Neural progenitor cell (in vitro differentiated cells): ENCODE results near the gene GALNT13. TPM values are rescaled to one million over a fixed set of nuclear protein-coding genes. Genes with fewer than 3 reads are reported as not detected.

Source experiments
- DNase-seq: peaks from one replicate; pipeline ENCODE4 v3.0.0-alpha.2; 2016; ENCODE audit warnings: low spot score
- H2AFZ ChIP-seq: fragments of 200-600 bp; sonication (generic); replicated peaks from 2 replicates; pipeline ENCODE4 v1.6.1; 2016; ENCODE audit warnings: antibody characterized with exemption
- H3F3A ChIP-seq: fragments of 200-600 bp; sonication (generic); 2 replicates; pipeline ENCODE4 v1.6.1; 2016; ENCODE audit warnings: antibody characterized with exemption, low read depth
- H3K27ac ChIP-seq: fragments of 200-600 bp; sonication (generic); 2 replicates; pipeline ENCODE4 v1.5.1; 2016; ENCODE audit warnings: mild to moderate bottlenecking
- H3K27me3 ChIP-seq: fragments of 200-600 bp; sonication (generic); 2 replicates; pipeline ENCODE4 v1.6.1; 2016; ENCODE audit warnings: mild to moderate bottlenecking, moderate library complexity
- H3K36me3 ChIP-seq: fragments of 200-600 bp; sonication (generic); 2 replicates; pipeline ENCODE4 v1.5.1; 2016
- H3K4me1 ChIP-seq: fragments of 200-600 bp; sonication (generic); 2 replicates; pipeline ENCODE4 v1.6.1; 2016; ENCODE audit warnings: mixed run types
- H3K4me2 ChIP-seq: fragments of 200-600 bp; sonication (generic); 2 replicates; pipeline ENCODE4 v1.6.1; 2016
- H3K4me3 ChIP-seq: fragments of 200-600 bp; sonication (generic); 2 replicates; pipeline ENCODE4 v1.5.1; 2016
- H3K79me2 ChIP-seq: fragments of 200-600 bp; sonication (generic); 2 replicates; pipeline ENCODE4 v1.6.1; 2016; ENCODE audit warnings: low read depth
- H3K9ac ChIP-seq: fragments of 200-600 bp; sonication (generic); 2 replicates; pipeline ENCODE4 v1.6.1; 2016
- H3K9me3 ChIP-seq: fragments of 200-600 bp; sonication (generic); 2 replicates; pipeline ENCODE4 v1.5.1; 2016; ENCODE audit warnings: low read depth
- H4K20me1 ChIP-seq: fragments of 200-600 bp; sonication (generic); 2 replicates; pipeline ENCODE4 v1.6.1; 2016; ENCODE audit warnings: low read depth
- H3K27ac Mint-ChIP-seq: 3 replicates; pipeline ENCODE4 v1.8.0; 2021; ENCODE audit warnings: mixed read lengths
- H3K27me3 Mint-ChIP-seq: 2 replicates; pipeline ENCODE4 v1.8.0; 2022; ENCODE audit warnings: low read depth, mild to moderate bottlenecking, inconsistent platforms, moderate library complexity, mixed read lengths; ENCODE audit not compliant: insufficient read depth
- H3K36me3 Mint-ChIP-seq: 3 replicates; pipeline ENCODE4 v1.8.0; 2021; ENCODE audit warnings: mixed read lengths
- H3K4me1 Mint-ChIP-seq: 3 replicates; pipeline ENCODE4 v1.8.0; 2021; ENCODE audit warnings: mixed read lengths
- H3K4me3 Mint-ChIP-seq: 3 replicates; pipeline ENCODE4 v1.8.0; 2021; ENCODE audit warnings: mild to moderate bottlenecking, moderate library complexity, mixed read lengths
- H3K9me3 Mint-ChIP-seq: 3 replicates; pipeline ENCODE4 v1.8.0; 2020; ENCODE audit warnings: mixed read lengths
- EZH2 ChIP-seq: fragments of 200-600 bp; sonication (generic); IDR thresholded peaks from 2 replicates; pipeline ENCODE4 v1.6.1; 2017; ENCODE audit warnings: antibody characterized with exemption, mild to moderate bottlenecking, moderate library complexity
- EZH2phosphoT487 ChIP-seq: fragments of 200-600 bp; sonication (generic); IDR thresholded peaks from 2 replicates; pipeline ENCODE4 v1.6.1; 2017; ENCODE audit warnings: antibody characterized with exemption
- total RNA-seq: library from RNA; depleted of rRNA; stranded (reverse); fragments of >200 nt; gene quantifications from 2 replicates; pipeline ENCODE4 v1.2.3, GENCODE V29; 2015; ENCODE audit warnings: low replicate concordance
- TF ChIP-seq, protein P1 (sequence below): fragments of 200-600 bp; sonication (generic); IDR thresholded peaks from 2 replicates; pipeline ENCODE4 v1.5.1; 2017; ENCODE audit warnings: antibody characterized with exemption, mild to moderate bottlenecking

The GALNT13 gene
- total RNA-seq, 1 donor from 2014 or later, result 5.9 TPM

DNA sequence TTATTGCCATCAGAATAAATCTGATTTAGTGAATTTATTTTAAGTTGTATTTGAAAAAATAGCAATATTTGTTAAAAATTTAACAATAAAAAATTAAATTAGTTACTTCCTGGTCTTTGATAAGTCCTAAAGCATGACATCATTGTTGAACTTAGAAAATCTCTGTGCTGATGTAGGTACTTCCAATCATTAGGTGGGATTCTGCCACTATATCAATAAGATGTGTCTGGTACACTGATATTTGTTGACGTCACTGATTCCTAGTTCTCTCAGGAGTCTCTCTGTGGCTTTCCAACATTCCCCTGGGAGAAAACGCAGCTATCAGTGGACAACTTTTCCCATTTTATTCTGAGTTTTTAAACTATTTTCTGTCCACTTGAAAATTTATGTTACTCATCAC lies 143.5 kb downstream of the GALNT13 start:
- no peak overlapping the region for H3K4me2 ChIP-seq
- Mint-ChIP-seq H3K9me3 (peaks cover 6% of the 10 kb centered on the region), H3K4me1 (no peaks in the 10 kb centered on the region), H3K27ac (no peak overlapping the region), H3K27me3 (no peaks in the 10 kb centered on the region), H3K4me3 (no peak overlapping the region), H3K36me3 (peaks cover 2% of the 10 kb centered on the region)
- TF ChIP-seq, protein P1, sequence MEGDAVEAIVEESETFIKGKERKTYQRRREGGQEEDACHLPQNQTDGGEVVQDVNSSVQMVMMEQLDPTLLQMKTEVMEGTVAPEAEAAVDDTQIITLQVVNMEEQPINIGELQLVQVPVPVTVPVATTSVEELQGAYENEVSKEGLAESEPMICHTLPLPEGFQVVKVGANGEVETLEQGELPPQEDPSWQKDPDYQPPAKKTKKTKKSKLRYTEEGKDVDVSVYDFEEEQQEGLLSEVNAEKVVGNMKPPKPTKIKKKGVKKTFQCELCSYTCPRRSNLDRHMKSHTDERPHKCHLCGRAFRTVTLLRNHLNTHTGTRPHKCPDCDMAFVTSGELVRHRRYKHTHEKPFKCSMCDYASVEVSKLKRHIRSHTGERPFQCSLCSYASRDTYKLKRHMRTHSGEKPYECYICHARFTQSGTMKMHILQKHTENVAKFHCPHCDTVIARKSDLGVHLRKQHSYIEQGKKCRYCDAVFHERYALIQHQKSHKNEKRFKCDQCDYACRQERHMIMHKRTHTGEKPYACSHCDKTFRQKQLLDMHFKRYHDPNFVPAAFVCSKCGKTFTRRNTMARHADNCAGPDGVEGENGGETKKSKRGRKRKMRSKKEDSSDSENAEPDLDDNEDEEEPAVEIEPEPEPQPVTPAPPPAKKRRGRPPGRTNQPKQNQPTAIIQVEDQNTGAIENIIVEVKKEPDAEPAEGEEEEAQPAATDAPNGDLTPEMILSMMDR, result no peak
- no peak for TF ChIP-seq EZH2
- no peak for TF ChIP-seq EZH2phosphoT487
- H3K4me3 ChIP-seq, result no peak overlapping the region
- no peaks in the 10 kb centered on the region for H3K27me3 ChIP-seq
- no peak overlapping the region for H3K9ac ChIP-seq
- no peaks in the 10 kb centered on the region for H3K9me3 ChIP-seq
- H2AFZ ChIP-seq, result no peak overlapping the region
- no peaks in the 10 kb centered on the region for H3K79me2 ChIP-seq
- no peaks in the 10 kb centered on the region for H3K36me3 ChIP-seq
- no peak overlapping the region for H3K27ac ChIP-seq
- H3K4me1 ChIP-seq, result no peaks in the 10 kb centered on the region
- H3F3A ChIP-seq, result no peaks in the 10 kb centered on the region
- no peaks in the 10 kb centered on the region for H4K20me1 ChIP-seq
- no peak for DNase-seq

DNA sequence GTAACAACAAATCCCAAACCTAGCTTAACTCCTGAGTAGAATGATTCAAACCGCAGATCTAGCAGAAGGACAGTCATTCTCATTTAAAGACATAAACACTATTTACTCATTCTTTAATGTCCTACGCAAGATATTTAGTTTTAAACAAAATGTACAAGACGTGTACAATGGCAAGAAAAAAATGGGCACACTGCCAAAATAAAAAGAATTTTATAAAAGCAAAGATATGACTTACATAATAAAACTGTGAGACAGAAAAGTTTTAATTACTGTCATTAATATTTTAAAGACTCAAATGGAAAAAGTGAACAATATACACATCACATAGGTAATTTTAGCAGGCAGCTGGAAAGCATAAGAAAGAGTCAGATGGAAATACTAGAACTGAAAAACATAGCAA lies 157.8 kb downstream of the GALNT13 start:
- H3K27ac Mint-ChIP-seq, result no peak overlapping the region
- H3K4me1 Mint-ChIP-seq, result no peaks in the 10 kb centered on the region
- TF ChIP-seq EZH2phosphoT487 (no peak), EZH2 (no peak)
- TF ChIP-seq, protein P1, result no peak
- Histone ChIP-seq H3K9ac (no peak overlapping the region), H3K4me2 (no peak overlapping the region), H3K36me3 (no peaks in the 10 kb centered on the region), H3K9me3 (no peaks in the 10 kb centered on the region), H3K27ac (no peak overlapping the region), H4K20me1 (no peaks in the 10 kb centered on the region), H3K79me2 (no peaks in the 10 kb centered on the region), H3K27me3 (no peaks in the 10 kb centered on the region), H2AFZ (no peak overlapping the region), H3K4me1 (no peaks in the 10 kb centered on the region), H3F3A (no peaks in the 10 kb centered on the region), H3K4me3 (no peak overlapping the region)
- H3K4me3 Mint-ChIP-seq, result no peak overlapping the region
- no peaks in the 10 kb centered on the region for H3K27me3 Mint-ChIP-seq
- H3K36me3 Mint-ChIP-seq, result no peaks in the 10 kb centered on the region
- no peaks in the 10 kb centered on the region for H3K9me3 Mint-ChIP-seq
- DNase-seq, result no peak

DNA sequence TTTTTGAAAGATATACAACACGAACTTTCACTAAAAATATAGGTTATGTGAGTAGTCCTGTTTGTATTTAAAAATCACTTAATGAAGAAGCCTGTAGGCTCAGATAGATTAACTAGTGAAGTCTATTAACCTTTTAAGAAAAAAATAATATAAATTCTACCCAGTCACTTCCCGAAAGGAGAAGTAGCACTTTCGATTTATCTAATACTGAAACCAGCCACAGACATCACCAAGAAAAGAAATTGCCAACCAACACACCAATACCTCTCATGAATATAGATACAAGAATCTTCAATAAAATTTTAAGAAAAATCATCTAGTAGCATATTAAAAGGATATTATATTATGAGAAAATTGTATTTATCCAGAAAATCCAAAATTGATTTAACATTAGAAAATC lies 160.5 kb downstream of the GALNT13 start:
- Histone ChIP-seq H3K27me3 (no peaks in the 10 kb centered on the region), H3K79me2 (no peaks in the 10 kb centered on the region), H2AFZ (no peak overlapping the region), H3K9me3 (no peaks in the 10 kb centered on the region), H3K27ac (no peak overlapping the region), H4K20me1 (no peaks in the 10 kb centered on the region), H3K9ac (no peak overlapping the region), H3K4me3 (no peak overlapping the region), H3K4me1 (no peaks in the 10 kb centered on the region), H3F3A (no peaks in the 10 kb centered on the region), H3K4me2 (no peak overlapping the region), H3K36me3 (no peaks in the 10 kb centered on the region)
- H3K27me3 Mint-ChIP-seq, result no peaks in the 10 kb centered on the region
- no peak overlapping the region for H3K4me3 Mint-ChIP-seq
- no peak for DNase-seq
- H3K27ac Mint-ChIP-seq, result no peak overlapping the region
- no peaks in the 10 kb centered on the region for H3K4me1 Mint-ChIP-seq
- H3K36me3 Mint-ChIP-seq, result no peaks in the 10 kb centered on the region
- TF ChIP-seq, protein P1, result no peak
- TF ChIP-seq EZH2, result no peak
- TF ChIP-seq EZH2phosphoT487, result no peak
- no peaks in the 10 kb centered on the region for H3K9me3 Mint-ChIP-seq

DNA sequence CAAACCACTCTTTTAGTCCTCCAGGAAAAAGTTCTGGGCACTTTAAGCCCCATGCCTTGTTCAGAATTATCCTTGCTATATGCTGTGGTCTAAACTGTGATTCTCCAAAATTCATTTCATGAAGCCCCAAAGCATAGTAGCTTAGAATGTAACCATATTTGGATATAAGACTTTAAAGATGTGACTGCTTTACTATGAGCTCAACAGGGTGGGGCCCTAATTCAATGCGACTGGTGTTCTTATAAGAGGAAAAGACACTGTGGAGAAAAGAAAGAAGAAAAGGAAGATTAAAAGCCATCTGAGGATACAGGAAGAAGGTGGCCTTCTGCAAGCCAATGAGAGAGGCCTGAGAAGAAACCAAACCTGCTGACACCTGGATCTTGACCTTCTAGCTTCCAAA lies 174.8 kb downstream of the GALNT13 start:
- no peak overlapping the region for H3K27ac Mint-ChIP-seq
- no peaks in the 10 kb centered on the region for H3K27me3 Mint-ChIP-seq
- H3K27ac ChIP-seq, result no peak overlapping the region
- no peaks in the 10 kb centered on the region for H4K20me1 ChIP-seq
- no peaks in the 10 kb centered on the region for H3K79me2 ChIP-seq
- no peak for TF ChIP-seq EZH2
- TF ChIP-seq, protein P1, result no peak
- no peak for TF ChIP-seq EZH2phosphoT487
- no peaks in the 10 kb centered on the region for H3F3A ChIP-seq
- no peak overlapping the region for H3K4me3 Mint-ChIP-seq
- DNase-seq, result no peak
- H3K4me3 ChIP-seq, result no peak overlapping the region
- H3K27me3 ChIP-seq, result no peaks in the 10 kb centered on the region
- no peaks in the 10 kb centered on the region for H3K4me1 ChIP-seq
- no peak overlapping the region for H2AFZ ChIP-seq
- H3K4me2 ChIP-seq, result no peak overlapping the region
- no peaks in the 10 kb centered on the region for H3K4me1 Mint-ChIP-seq
- no peaks in the 10 kb centered on the region for H3K9me3 ChIP-seq
- no peak overlapping the region for H3K9ac ChIP-seq
- H3K36me3 Mint-ChIP-seq, result no peaks in the 10 kb centered on the region
- no peaks in the 10 kb centered on the region for H3K36me3 ChIP-seq
- no peaks in the 10 kb centered on the region for H3K9me3 Mint-ChIP-seq
